HG02840 (cell line): ENCODE measurements around the gene TMEM108.
"Not testable (repeated sequence)": the region's sequence is repeated elsewhere in the genome, so short reads cannot be mapped to it uniquely, and the experiment has no call there.

Experiments
- ATAC-seq: cut with Tn5 transposase; IDR thresholded peaks from one replicate; pipeline ENCODE4 v1.9.1; 2021; ENCODE audit warnings: mild to moderate bottlenecking, moderate library complexity, moderate number of reproducible peaks; ENCODE audit not compliant: unreplicated experiment, low FRiP score

The TMEM108 gene

GRCh38 chr3:133038089-133038730 is at the start of gene TMEM108:
TMEM108 (plus strand) TSS chr3:133038391.
- no peak for ATAC-seq

DNA sequence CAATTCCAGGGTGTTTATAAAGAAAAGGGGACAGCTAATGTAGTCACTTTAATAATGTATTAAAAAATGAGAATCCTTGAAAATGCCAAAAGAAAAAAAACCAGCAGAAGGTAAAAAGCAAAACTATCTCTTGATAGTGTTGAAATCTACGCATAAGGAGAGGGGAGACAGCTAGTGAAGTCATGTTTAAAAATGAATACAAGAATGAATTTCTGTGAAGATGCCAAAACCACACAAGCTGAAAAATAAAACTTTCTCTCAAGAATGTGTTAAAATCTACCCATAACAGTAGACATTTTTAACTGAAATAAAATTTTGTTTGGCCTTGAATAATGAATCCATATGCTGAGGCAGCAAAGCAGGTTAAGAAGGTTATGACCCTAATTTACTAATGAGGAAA is 42.2 kb upstream of the TMEM108 start:
- ATAC-seq = no peak

GRCh38 chr3:132997404-132998185 is 40.6 kb upstream of the TMEM108 start:
- no peak for ATAC-seq

GRCh38 chr3:133005032-133005431 is 33.2 kb upstream of the TMEM108 start:
- ATAC-seq = not testable (repeated sequence)

GRCh38 chr3:133007601-133008000 is 30.6 kb upstream of the TMEM108 start:
- ATAC-seq = no peak

GRCh38 chr3:133014325-133014724 is 23.9 kb upstream of the TMEM108 start:
- no peak for ATAC-seq

DNA sequence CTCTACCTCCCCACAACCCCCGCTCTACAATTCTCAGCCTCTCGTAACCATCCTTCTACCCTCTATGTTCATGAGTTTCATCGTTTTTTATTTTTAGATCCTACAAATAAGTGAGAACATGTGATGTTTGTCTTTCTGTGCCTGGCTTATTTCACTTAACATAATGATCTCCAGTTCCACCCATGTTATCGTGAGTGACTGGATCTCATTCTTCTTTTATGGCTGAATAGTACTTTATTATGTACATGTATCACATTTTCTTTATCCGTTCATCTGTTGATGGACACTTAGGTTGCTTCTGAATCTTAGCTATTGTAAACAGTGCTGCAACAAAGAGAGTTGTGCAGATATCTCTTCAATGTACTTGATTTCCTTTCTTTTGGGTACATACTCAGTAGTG is 22.6 kb upstream of the TMEM108 start:
- ATAC-seq = not testable (repeated sequence)

DNA sequence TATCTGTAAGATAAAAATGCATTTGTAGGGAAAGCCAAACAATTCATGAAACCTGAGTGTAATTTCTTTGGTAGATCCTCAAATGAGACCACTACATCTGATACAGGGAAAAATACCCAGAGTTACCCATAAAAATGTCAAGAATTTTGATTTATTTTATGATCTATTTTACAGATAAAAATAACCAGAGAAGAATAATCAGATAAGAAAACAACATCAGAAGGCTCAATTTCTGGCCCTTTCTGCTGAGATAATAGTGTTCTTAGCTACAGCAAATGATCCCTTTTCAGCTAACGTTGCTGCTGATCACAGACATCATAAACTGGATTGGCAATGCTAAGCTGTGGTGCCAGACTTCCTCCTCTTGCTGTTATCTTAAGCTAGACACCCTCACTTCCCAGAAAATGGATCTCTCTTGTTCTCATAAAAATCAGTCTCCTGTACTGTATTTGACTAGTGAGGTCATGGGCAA is 21.3 kb upstream of the TMEM108 start:
- ATAC-seq = no peak

DNA sequence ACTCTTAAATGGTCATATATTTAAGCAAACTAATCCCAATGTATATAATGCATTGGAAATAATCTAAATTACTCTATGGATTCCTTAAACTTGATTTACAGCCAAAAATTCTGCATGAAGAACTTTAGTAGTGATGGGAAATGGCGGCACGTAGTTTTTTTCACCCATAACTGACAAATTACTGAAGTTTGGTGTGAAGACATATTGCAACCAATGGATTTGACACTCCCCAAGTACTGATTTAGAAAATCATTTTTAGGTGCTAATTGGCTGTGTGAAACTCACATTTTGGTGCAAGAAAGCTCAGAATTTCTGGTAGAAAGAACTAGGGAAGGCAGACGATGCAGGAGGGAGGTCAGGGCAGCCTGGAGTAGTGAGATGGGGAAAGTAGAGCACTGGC is 19.3 kb upstream of the TMEM108 start:
- no peak for ATAC-seq

- ATAC-seq = no peak
Observed at GRCh38 chr3:133021206-133021605, 17.0 kb upstream of the TMEM108 start.

GRCh38 chr3:133023362-133023761 is 14.8 kb upstream of the TMEM108 start:
- no peak for ATAC-seq

DNA sequence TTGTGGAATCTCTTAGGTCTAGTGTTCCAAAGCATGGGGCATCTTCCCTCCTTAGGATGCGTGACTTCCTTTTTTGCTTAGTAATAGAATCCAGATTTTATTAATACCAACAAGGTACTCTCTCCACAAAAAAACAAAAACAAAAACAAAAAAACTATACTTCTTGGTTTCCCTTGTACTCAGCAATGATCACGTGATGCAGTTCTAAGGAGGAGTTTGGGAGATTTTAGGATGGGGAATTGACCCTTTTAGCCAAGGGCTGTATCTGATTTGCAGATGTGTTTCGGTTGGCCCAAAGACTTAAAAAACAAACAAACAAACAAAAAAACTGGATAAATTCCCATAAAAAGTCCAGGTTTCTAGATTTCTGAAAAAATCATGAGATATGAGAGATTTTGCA is 12.6 kb upstream of the TMEM108 start:
- no peak for ATAC-seq

DNA sequence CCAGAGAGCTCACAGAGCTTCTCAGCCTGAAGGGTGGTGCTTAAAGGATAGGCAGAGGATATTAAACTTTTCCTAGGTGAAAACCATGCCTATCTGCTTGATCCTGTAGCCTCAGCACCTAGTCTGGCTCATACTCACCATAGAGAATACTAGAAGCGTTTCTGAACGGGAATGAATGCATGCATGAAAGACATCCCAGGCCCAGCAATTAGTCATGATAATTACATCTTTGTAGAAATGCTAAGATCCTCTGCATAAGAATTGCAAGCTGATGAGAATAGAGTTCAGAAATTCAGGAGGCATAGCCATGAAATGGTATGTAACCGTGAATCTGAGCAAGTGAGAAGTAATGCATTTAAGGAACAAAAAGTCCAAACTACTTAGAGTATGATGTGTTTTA is 5.9 kb upstream of the TMEM108 start:
- ATAC-seq = no peak

- no peak for ATAC-seq
Observed at GRCh38 chr3:133037436-133037835, 755 bp upstream of the TMEM108 start.

GRCh38 chr3:133038731-133039375 is 662 bp downstream of the TMEM108 start:
- no peak for ATAC-seq

- ATAC-seq = no peak
Observed at GRCh38 chr3:133040696-133041523, 2.7 kb downstream of the TMEM108 start.

- ATAC-seq = no peak
Observed at GRCh38 chr3:133041524-133041829, 3.3 kb downstream of the TMEM108 start.

DNA sequence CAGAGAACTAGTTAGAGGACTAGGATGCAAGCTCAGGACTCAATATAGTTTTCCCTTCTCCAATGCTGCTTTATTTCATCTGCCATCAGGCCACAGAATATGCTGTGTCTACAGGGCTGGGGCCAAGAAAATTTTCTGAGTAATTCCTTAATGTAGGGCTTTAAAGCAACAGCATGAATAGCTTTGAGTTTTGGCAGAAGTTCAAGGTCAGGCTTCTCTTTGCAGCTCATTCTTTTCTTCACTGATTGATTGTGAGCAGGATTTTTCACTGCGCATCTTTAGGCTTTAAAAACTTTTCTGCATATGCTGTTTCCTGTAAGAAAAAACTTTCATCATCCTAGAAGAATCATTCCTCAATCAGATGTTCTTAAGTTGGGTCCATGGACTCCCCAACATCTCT is 4.6 kb downstream of the TMEM108 start:
- ATAC-seq = no peak

DNA sequence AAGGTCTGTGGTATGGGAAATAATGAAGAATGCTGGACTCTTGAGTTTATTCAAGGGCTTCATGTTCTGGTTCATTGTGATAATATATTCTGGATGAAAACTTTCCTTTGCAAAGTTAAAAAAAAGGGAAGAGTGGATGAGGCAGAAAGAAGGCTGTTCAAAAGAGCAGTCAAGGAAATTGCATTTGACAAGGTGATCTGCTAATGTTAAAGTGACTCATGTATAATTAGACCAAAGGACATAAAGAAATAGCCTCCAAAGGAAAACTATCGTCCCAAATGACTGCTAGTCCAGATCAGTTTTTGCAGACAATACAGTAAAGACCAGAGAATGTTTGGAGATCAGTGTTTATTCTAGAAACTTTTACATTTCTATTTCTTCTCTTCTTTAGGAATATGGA is 9.8 kb downstream of the TMEM108 start:
- ATAC-seq = no peak

GRCh38 chr3:133049491-133049890 is 11.3 kb downstream of the TMEM108 start:
- ATAC-seq = no peak

- no peak for ATAC-seq
Observed at GRCh38 chr3:133050891-133051290, 12.7 kb downstream of the TMEM108 start.
